ENCODE measurements around the gene RYR2.

RYR2 gene

GRCh38 chr1:237478082-237478481 lies 436.1 kb downstream of the RYR2 start:
- DNase-seq: no peak

GRCh38 chr1:237478842-237479241 lies 436.9 kb downstream of the RYR2 start:
- no peak for DNase-seq

GRCh38 chr1:237482777-237483176 lies 440.8 kb downstream of the RYR2 start:
- DNase-seq: no peak

GRCh38 chr1:237492359-237492758 lies 450.4 kb downstream of the RYR2 start:
- DNase-seq: no peak

- DNase-seq: no peak
Observed at GRCh38 chr1:237500566-237500965, 458.6 kb downstream of the RYR2 start.

- no peak for DNase-seq
Observed at GRCh38 chr1:237503292-237503691, 461.3 kb downstream of the RYR2 start.

GRCh38 chr1:237507005-237507404 lies 465.0 kb downstream of the RYR2 start:
- no peak for DNase-seq

GRCh38 chr1:237509748-237510147 lies 467.8 kb downstream of the RYR2 start:
- no peak for DNase-seq

- DNase-seq: no peak
Observed at GRCh38 chr1:237525102-237525501, 483.1 kb downstream of the RYR2 start.

GRCh38 chr1:237527761-237528160 lies 485.8 kb downstream of the RYR2 start:
- DNase-seq: no peak

- no peak for DNase-seq
Observed at GRCh38 chr1:237528545-237528944, 486.6 kb downstream of the RYR2 start.

GRCh38 chr1:237539055-237539454 lies 497.1 kb downstream of the RYR2 start:
- DNase-seq: no peak

GRCh38 chr1:237542525-237543418 lies 500.8 kb downstream of the RYR2 start:
- DNase-seq: no peak

- DNase-seq: no peak
Observed at GRCh38 chr1:237553078-237553477, 511.1 kb downstream of the RYR2 start.

GRCh38 chr1:237556911-237557310 lies 514.9 kb downstream of the RYR2 start:
- DNase-seq: no peak

GRCh38 chr1:237562242-237562823 lies 520.3 kb downstream of the RYR2 start:
- no peak for DNase-seq

GRCh38 chr1:237565236-237565635 lies 523.3 kb downstream of the RYR2 start:
- no peak for DNase-seq

GRCh38 chr1:237566581-237566980 lies 524.6 kb downstream of the RYR2 start:
- DNase-seq: no peak

- DNase-seq: no peak
Observed at GRCh38 chr1:237568955-237569354, 527.0 kb downstream of the RYR2 start.

- no peak for DNase-seq
Observed at GRCh38 chr1:237570530-237570929, 528.5 kb downstream of the RYR2 start.

GRCh38 chr1:237574536-237574935 lies 532.6 kb downstream of the RYR2 start:
- DNase-seq: no peak

- no peak for DNase-seq
Observed at GRCh38 chr1:237578540-237578939, 536.6 kb downstream of the RYR2 start.

GRCh38 chr1:237580726-237581125 lies 538.7 kb downstream of the RYR2 start:
- no peak for DNase-seq

GRCh38 chr1:237583270-237583669 lies 541.3 kb downstream of the RYR2 start:
- DNase-seq: no peak

- no peak for DNase-seq
Observed at GRCh38 chr1:237583756-237584155, 541.8 kb downstream of the RYR2 start.
